Measurements from ENCODE around the gene SPATA32.
"Not testable (repeated sequence)": the region's sequence is repeated elsewhere in the genome, so short reads cannot be mapped to it uniquely, and the experiment has no call there.

Gene SPATA32

GRCh38 chr17:45273551-45273957, 11.7 kb upstream of the SPATA32 start:
- no peak for DNase-seq (ENCODE audit: low read depth in 2 of 2)

- no peak for DNase-seq (ENCODE audit: low read depth in 2 of 2)
Observed at GRCh38 chr17:45271603-45272002, 9.7 kb upstream of the SPATA32 start.

GRCh38 chr17:45270828-45271418, 9.0 kb upstream of the SPATA32 start:
- no peak for DNase-seq (ENCODE audit: low read depth in 2 of 2)

- no peak for DNase-seq (ENCODE audit: low read depth in 2 of 2)
Observed at GRCh38 chr17:45269912-45270311, 8.0 kb upstream of the SPATA32 start.

- DNase-seq (ENCODE audit: low read depth in 2 of 2) = no peak
Observed at GRCh38 chr17:45267436-45268055, 5.7 kb upstream of the SPATA32 start.

- no peak for DNase-seq (ENCODE audit: low read depth in 2 of 2)
Observed at GRCh38 chr17:45266372-45266926, 4.6 kb upstream of the SPATA32 start.

GRCh38 chr17:45265821-45266220, 3.9 kb upstream of the SPATA32 start:
- peak; percentile 39 to 47 for DNase-seq (ENCODE audit: low read depth in 2 of 2)

GRCh38 chr17:45264988-45265387, 3.1 kb upstream of the SPATA32 start:
- no peak for DNase-seq (ENCODE audit: low read depth in 2 of 2)

GRCh38 chr17:45264430-45264829, 2.5 kb upstream of the SPATA32 start:
- DNase-seq (ENCODE audit: low read depth in 2 of 2) = no peak

- DNase-seq (ENCODE audit: low read depth in 2 of 2) = no peak
Observed at GRCh38 chr17:45263477-45263860, 1.6 kb upstream of the SPATA32 start.

GRCh38 chr17:45262516-45263476, 902 bp upstream of the SPATA32 start:
- no peak for DNase-seq (ENCODE audit: low read depth in 2 of 2)

GRCh38 chr17:45260204-45260783, 1.6 kb downstream of the SPATA32 start:
- DNase-seq (ENCODE audit: low read depth in 2 of 2) = no peak

- DNase-seq (ENCODE audit: low read depth in 2 of 2) = no peak
Observed at GRCh38 chr17:45258981-45259380, 2.9 kb downstream of the SPATA32 start.

GRCh38 chr17:45257115-45257514, 4.8 kb downstream of the SPATA32 start:
- DNase-seq (ENCODE audit: low read depth in 2 of 2) = no peak

GRCh38 chr17:45256114-45256966, 5.6 kb downstream of the SPATA32 start:
- DNase-seq (ENCODE audit: low read depth in 2 of 2) = no peak

GRCh38 chr17:45255358-45255757, 6.5 kb downstream of the SPATA32 start:
- no peak for DNase-seq (ENCODE audit: low read depth in 2 of 2)

GRCh38 chr17:45253879-45254278, 8.0 kb downstream of the SPATA32 start:
- DNase-seq (ENCODE audit: low read depth in 2 of 2) = no peak

- DNase-seq (ENCODE audit: low read depth in 2 of 2) = not testable (repeated sequence)
Observed at GRCh38 chr17:45253237-45253636, 8.7 kb downstream of the SPATA32 start.

GRCh38 chr17:45251931-45252330, 10.0 kb downstream of the SPATA32 start:
- no peak for DNase-seq (ENCODE audit: low read depth in 2 of 2)

- DNase-seq (ENCODE audit: low read depth in 2 of 2) = no peak
Observed at GRCh38 chr17:45248132-45248957, 13.5 kb downstream of the SPATA32 start.
